A673 (cell line): Measurements from ENCODE around the gene SMOC2. TPM values are rescaled to one million over a fixed set of nuclear protein-coding genes. Genes with fewer than 3 reads are reported as not detected.

Source experiments
- BruUV-seq: library from RNA; stranded (reverse); fragments of 400-500 nt; replicated peaks from 2 replicates; lab custom pipeline; 2021; lab: Mats Ljungman, UMichigan
- CTCF ChIA-PET: fragments of 300-600 bp; sonication (Branson Sonifier 250); formaldehyde crosslinking; loops from one replicate; lab custom pipeline; 2022; ENCODE audit warnings: antibody characterized with exemption; lab: Charles Lee
- POLR2A ChIA-PET: fragments of 300-600 bp; sonication (Branson Sonifier 250); formaldehyde crosslinking; loops from one replicate; lab custom pipeline; 2022; ENCODE audit warnings: antibody characterized with exemption; ENCODE audit not compliant: low non-redundant PET; lab: Charles Lee
- DNase-seq: peaks from one replicate; pipeline ENCODE4 v3.0.0-alpha.2; 2015; ENCODE audit warnings: low spot score
- H3K27ac ChIP-seq: fragments of 200-600 bp; sonication (generic); 2 replicates; pipeline ENCODE4 v1.5.1; 2016; ENCODE audit warnings: mixed run types, low read depth, mild to moderate bottlenecking, mixed read lengths, antibody characterized with exemption, low read length; ENCODE audit not compliant: poor library complexity, severe bottlenecking
- H3K27me3 ChIP-seq: fragments of 200-600 bp; sonication (generic); replicated peaks from 2 replicates; pipeline ENCODE4 v1.6.1; 2017; ENCODE audit warnings: mixed run types, low read depth, mild to moderate bottlenecking, mixed read lengths, antibody characterized with exemption, low read length; ENCODE audit not compliant: insufficient read depth, poor library complexity
- H3K36me3 ChIP-seq: fragments of 200-600 bp; sonication (generic); 2 replicates; pipeline ENCODE4 v1.6.1; 2016; ENCODE audit warnings: mixed run types, mild to moderate bottlenecking, mixed read lengths, antibody characterized with exemption, low read length; ENCODE audit not compliant: insufficient read depth, poor library complexity, severe bottlenecking
- H3K4me1 ChIP-seq: fragments of 200-600 bp; sonication (generic); 2 replicates; pipeline ENCODE4 v1.6.1; 2017; ENCODE audit warnings: mixed run types, mild to moderate bottlenecking, mixed read lengths, antibody characterized with exemption, low read length; ENCODE audit not compliant: insufficient read depth, poor library complexity, severe bottlenecking
- H3K4me3 ChIP-seq: fragments of 200-600 bp; sonication (generic); 2 replicates; pipeline ENCODE4 v1.5.1; 2016; ENCODE audit warnings: low read depth, mixed run types, mild to moderate bottlenecking, mixed read lengths, low read length; ENCODE audit not compliant: poor library complexity, severe bottlenecking
- H3K9me3 ChIP-seq: fragments of 200-600 bp; sonication (generic); 2 replicates; pipeline ENCODE4 v1.6.1; 2016; ENCODE audit warnings: mixed run types, low read depth, mild to moderate bottlenecking, mixed read lengths, antibody characterized with exemption, low read length; ENCODE audit not compliant: poor library complexity, severe bottlenecking
- EZH2 ChIP-seq: fragments of 200-600 bp; sonication (generic); IDR thresholded peaks from 2 replicates; pipeline ENCODE4 v1.6.1; 2017; ENCODE audit warnings: borderline replicate concordance, low read depth, mild to moderate bottlenecking, mixed read lengths, antibody characterized with exemption, low read length; ENCODE audit not compliant: poor library complexity, severe bottlenecking
- intact Hi-C: fragments of 100-400 bp; cut with micrococcal nuclease; formaldehyde crosslinking; loops from one replicate; pipeline ENCODE4 v1.10.0; 2022; ENCODE audit not compliant: unreplicated experiment
- total RNA-seq: library from RNA; stranded (reverse); gene quantifications from 2 replicates; pipeline ENCODE4 v1.2.3, GENCODE V29; 2021
- TF ChIP-seq, protein P1 (sequence below): fragments of 300-800, 200-600 bp; sonication (generic); conservative IDR thresholded peaks from 2 replicates; pipeline ENCODE4 v1.5.1; 2017; ENCODE audit warnings: low read depth, mild to moderate bottlenecking, antibody characterized with exemption, low read length, moderate library complexity, mixed read lengths

Gene SMOC2
- total RNA-seq, 1 experiment from 2014 or later = 1.8 TPM

GRCh38 chr6:168496139-168496996 lies 55.4 kb downstream of the SMOC2 start:
- DNase-seq = no peak
- Histone ChIP-seq H3K4me1 (no peaks in the 10 kb centered on the region), H3K36me3 (no peaks in the 10 kb centered on the region), H3K4me3 (no peak overlapping the region), H3K27ac (no peak overlapping the region), H3K9me3 (no peaks in the 10 kb centered on the region), H3K27me3 (no peaks in the 10 kb centered on the region)
- no peak for TF ChIP-seq EZH2
- TF ChIP-seq, protein P1, sequence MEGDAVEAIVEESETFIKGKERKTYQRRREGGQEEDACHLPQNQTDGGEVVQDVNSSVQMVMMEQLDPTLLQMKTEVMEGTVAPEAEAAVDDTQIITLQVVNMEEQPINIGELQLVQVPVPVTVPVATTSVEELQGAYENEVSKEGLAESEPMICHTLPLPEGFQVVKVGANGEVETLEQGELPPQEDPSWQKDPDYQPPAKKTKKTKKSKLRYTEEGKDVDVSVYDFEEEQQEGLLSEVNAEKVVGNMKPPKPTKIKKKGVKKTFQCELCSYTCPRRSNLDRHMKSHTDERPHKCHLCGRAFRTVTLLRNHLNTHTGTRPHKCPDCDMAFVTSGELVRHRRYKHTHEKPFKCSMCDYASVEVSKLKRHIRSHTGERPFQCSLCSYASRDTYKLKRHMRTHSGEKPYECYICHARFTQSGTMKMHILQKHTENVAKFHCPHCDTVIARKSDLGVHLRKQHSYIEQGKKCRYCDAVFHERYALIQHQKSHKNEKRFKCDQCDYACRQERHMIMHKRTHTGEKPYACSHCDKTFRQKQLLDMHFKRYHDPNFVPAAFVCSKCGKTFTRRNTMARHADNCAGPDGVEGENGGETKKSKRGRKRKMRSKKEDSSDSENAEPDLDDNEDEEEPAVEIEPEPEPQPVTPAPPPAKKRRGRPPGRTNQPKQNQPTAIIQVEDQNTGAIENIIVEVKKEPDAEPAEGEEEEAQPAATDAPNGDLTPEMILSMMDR = no peak
- ChIA-PET POLR2A (no interaction called here), CTCF (no interaction called here)
- no TSS peak for BruUV-seq
- intact Hi-C loops = no loop called here

DNA sequence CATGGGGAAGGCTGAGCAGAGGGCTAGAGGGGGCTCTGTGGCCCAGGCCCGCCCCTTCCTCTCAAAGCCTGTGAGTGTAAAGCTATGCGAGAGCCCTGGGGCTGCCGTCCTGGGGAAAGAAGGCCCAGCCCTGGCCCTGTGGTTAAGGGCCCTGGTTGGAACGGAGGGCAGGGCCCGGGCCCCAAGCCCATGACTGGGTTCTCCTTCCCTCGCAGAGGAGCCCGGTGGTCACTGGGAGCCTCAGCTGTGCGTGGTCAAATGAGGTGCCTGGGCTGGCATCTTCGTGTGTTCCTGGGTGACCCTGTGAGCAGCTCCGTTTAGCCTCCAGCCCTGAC lies 56.0 kb downstream of the SMOC2 start:
- Histone ChIP-seq H3K36me3 (no peaks in the 10 kb centered on the region), H3K9me3 (no peaks in the 10 kb centered on the region), H3K4me3 (no peak overlapping the region), H3K4me1 (no peaks in the 10 kb centered on the region), H3K27me3 (no peaks in the 10 kb centered on the region), H3K27ac (no peak overlapping the region)
- no TSS peak for BruUV-seq
- TF ChIP-seq EZH2 = no peak
- TF ChIP-seq, protein P1 = no peak
- intact Hi-C loops = no loop called here
- ChIA-PET POLR2A (no interaction called here), CTCF (no interaction called here)
- no peak for DNase-seq

DNA sequence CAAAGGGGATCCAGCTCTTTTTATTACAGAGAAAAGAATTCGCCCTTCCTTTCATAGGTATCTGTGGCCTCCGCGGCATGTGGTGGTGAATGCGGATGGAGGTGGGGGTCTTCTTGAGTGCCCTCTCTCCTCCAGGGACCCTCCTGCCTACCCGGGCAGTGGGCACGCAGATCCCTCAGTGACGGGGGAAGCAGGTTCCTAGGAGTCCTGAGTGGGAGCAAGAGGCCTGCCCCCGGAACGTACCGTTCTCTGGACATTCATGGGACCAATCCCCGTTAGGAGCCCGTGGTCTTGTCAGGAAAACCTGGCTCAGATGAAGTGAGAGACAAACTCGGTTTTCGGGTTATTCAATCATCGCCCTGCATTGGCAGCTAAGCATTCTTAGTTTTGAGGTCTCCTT lies 56.4 kb downstream of the SMOC2 start:
- no peaks in the 10 kb centered on the region for H3K4me1 ChIP-seq
- no peak overlapping the region for H3K27ac ChIP-seq
- ChIA-PET CTCF (no interaction called here), POLR2A (no interaction called here)
- no peak for DNase-seq
- TF ChIP-seq EZH2 = no peak
- TF ChIP-seq, protein P1 = no peak
- no peaks in the 10 kb centered on the region for H3K27me3 ChIP-seq
- H3K4me3 ChIP-seq = no peak overlapping the region
- intact Hi-C loops = no loop called here
- BruUV-seq = no TSS peak
- H3K9me3 ChIP-seq = no peaks in the 10 kb centered on the region
- no peaks in the 10 kb centered on the region for H3K36me3 ChIP-seq
